Esophagus muscularis mucosa (tissue), 3 donors: ENCODE measurements around the gene GRIK4.

Experiments
- CTCF ChIP-seq, 3 experiments: fragments of 200-600 bp in 2 of 3; fragments of 450-650 bp in 1 of 3; sonication (generic) in 2 of 3; IDR thresholded peaks; one replicate each; pipeline ENCODE4 v1.5.1; 2017 to 2019; ENCODE audit warnings: antibody characterized with exemption in 3 of 3, mild to moderate bottlenecking in 2 of 3, moderate library complexity in 1 of 3
- POLR2A ChIP-seq: fragments of 450-650 bp; IDR thresholded peaks from one replicate; pipeline ENCODE4 v1.6.1; 2017; ENCODE audit warnings: antibody characterized with exemption, moderate library complexity, mild to moderate bottlenecking, low read depth
- POLR2AphosphoS5 ChIP-seq, 2 donors: sonication (generic); formaldehyde crosslinking; IDR thresholded peaks; one replicate each; pipeline ENCODE4 v1.6.1; 2017; ENCODE audit warnings: antibody characterized with exemption in 2 of 2

DNA sequence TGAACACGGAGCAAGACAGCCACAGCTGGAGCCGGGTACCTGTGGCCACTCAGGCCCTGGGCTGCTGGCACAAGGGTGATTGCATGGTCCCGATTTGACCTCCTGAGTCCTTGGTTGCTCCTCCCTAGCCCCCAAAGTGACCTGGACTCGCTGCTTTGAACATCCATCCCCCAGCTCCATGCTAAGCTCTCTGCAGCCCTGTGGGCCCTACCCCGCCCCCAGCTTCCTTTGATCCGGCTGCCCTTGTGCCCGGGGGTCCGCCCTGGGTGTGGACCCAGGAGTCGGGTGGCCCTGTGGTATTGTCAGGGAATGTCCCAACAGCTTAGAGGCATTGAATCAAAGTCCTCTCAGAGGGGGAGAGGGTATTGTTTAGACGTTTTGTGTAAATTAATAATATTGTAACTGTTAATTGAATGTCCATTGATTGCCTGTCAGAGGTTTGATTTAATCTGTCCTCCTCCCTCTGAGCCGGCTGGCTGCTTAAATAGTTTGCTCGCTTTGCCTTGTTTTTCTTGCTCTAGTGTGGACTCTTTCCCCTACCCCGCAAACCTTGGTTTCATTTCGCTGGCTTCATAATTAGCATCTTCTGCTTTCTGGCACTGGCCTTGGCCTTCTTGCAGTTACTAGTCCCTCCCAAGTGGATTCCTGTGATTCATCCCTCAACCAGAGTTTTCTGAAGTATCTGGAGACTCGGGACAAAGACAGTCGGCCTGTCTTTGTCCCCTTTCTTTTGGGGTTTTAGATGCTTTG, 20.7 kb downstream of the GRIK4 start:
- TF ChIP-seq POLR2AphosphoS5 (IDR thresholded peaks at IDR 0.05) (no peak), CTCF (IDR thresholded peaks at IDR 0.05) (no peak), POLR2A (no peak)
